MV-4-11 (cell line): ENCODE results near the gene TUT1.
"Not testable (repeated sequence)": the region's sequence is repeated elsewhere in the genome, so short reads cannot be mapped to it uniquely, and the experiment has no call there.

Experiments
- DNase-seq: peaks from one replicate; lab custom pipeline; 2025; lab: John Stamatoyannopoulos, UW

TUT1 gene

GRCh38 chr11:62591448-62592145 lies at the start of gene TUT1:
TUT1 (minus strand) TSS chr11:62591523; CDS start chr11:62591485, 38 bp downstream.
- DNase-seq, result peak; percentile 100

DNA sequence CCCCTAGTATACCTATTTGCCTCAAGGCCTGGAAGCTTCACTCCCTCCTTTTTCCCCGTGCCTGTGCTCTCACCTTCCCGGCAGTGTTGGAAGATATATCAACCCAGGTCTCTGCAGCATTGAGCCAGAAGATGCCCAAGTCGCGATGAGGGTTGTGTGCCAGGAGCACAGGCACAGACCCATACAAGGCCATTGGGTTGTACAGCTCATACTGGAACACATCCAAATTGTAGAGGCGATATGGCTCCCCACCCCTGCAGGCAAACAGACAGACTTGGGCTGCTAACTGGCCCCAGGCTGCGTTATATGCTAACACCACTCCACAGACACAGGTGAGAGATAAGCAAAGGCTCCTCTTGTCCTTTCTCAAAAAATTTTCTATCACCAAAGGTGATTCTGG lies 41.2 kb upstream of the TUT1 start:
- no peak for DNase-seq

DNA sequence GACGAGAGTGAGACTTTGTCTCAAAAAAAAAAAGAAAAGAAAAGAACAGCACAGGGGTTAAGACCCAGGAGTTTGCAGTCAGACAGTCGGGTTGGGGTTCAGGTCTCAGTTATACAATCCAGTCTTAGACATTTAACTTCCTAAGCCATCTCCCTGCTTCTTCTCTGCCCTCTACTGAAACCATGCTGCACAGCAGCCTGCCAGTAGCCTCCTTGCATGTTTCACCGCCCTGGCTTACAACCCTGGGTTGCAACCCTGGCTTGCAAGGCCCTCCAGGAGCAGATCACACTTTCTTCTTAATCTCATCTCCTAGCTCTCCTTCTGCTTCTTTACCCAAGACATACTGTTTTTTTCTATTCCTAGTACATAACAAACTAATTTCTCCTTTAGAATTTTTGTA lies 36.4 kb upstream of the TUT1 start:
- peak; percentile 1 for DNase-seq

DNA sequence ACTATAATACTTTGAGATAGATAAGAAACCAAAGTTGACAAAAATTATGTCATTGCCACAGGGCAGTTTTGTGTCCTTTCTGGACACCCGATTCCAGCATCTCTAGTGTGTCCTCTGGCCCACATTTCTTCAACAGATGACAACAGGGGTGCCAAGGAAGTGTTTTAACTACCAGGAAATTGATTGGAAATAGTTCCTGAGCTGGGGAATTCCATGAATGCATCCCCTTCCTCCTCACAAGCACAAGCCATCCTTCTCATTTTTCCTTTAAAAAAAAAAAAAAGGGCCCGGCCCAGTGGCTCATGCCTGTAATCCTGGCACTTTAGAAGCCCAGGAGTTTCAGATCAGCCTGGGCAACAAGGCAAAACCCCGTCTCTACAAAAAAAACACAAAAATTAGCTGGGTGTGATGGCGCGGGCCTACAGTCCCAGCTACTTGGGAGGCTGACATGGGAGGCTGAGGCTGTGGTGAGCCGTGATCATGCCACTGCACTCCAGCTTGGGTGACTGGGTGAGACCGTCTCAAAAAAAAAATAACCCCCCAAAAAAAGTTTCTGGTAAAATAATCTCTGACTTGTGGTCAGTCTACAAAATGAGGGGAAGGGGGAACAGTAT lies 31.3 kb upstream of the TUT1 start:
- no peak for DNase-seq

DNA sequence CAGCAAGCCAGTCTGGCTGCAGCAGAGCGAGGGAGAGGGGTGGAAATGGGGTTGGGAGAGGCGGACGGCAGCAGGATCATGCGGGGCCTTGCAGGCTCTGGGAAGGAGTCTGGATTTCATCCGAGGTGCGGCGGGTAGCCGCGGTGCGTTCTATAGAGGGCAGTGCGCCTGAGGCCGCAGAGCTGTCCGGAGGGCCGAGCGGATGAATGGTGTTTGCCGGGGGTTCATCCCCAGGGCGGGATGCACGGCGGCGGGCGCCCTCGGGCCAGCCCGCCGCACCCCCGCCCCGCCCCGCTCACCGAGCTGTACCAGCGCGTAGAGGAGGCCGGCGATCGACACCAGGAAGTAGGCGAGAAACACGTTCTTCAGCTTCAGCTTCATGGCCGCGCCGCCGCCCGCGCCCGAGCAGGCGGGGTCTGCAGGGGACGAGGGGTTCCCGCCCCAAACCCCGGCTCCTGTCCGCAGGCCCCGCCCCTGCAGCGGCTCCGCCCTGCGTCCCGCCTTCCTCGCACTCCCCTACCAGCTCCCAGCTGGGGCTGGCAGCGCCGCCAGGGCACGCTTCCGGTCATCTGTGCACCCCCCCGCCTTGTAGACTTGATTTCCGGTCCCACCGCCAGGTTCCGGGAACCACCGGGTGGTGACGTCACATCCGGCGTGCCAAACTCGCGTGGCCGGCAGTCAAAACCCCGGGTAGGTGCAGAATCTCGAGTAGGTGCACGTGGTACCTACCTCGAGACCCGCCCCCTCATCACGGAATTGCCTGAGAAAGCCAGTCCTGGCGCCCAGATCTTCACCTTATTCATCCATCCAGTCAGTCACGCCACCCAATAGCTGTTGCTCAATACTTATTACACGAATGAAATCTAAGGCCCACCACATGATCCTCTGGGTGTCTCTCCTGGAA lies 30.5 kb upstream of the TUT1 start, which contains the start of gene B3GAT3:
B3GAT3 (minus strand) TSS at position 420 of the 904 bp plus-strand sequence; CDS start at position 381, 39 bp downstream.
- peak; percentile 98 for DNase-seq

DNA sequence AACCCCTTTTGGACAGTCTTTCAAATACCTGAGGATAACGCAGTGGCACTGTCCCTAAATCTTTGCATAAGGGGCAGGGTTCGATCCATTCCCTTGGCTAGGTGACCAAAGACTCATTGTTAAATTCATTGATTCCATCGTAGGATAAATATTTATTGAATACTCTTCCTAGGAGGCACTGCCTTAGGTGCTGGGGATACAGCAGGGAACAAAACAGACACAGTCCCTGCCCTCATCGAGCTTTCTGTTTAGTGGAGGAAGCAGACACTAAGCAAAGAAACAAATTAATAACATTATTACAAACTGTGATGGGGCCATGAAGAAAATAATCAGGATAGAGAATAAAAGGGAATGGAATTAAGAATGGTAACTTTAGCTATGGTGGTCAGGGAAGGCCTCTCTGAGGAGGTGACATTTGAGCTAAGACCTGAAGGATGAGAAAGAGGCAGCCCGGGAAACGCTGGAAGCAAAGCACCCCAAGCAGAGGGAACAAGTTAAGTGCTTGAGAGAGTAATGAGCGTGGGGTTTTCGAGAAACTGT lies 29.8 kb upstream of the TUT1 start:
- DNase-seq, result peak; percentile 30

DNA sequence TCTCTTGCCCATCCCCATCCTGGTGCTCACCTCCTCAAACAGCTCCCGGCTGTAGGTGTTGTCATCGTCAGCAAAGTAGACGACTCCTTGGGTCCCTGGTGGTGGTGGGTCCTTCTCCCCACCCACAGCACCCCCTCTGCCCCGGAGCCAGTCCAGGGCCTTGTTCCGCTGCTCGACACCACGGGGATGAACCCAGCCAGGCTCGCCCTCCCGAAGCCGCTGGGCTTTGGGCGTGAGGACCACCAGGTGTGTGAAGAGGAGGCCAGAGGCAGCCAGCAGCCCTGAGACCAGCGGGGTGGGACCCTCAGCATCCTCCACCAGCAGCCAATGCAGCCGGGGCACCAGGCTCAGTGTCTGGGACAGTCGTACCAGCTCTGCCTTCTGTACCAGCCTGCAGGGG lies 25.6 kb upstream of the TUT1 start:
- DNase-seq, result not testable (repeated sequence)

- DNase-seq, result no peak
Measured at GRCh38 chr11:62615521-62615920, 24.2 kb upstream of the TUT1 start.

DNA sequence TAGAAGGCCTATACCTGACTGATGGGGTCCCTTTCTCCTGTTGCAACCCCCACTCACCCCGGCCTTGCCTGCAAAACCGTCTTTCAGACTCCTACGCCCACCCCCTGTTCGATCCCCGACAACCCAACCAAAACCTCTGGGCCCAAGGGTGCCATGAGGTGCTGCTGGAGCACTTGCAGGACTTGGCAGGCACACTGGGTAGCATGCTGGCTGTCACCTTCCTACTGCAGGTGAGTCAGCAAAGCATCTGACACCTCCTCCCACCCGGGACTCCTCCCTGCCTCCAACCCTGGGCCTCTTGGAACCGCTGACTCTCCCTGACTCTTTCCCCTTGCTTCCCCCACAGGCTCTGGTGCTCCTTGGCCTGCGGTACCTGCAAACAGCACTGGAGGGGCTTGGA lies 23.0 kb upstream of the TUT1 start:
- no peak for DNase-seq

GRCh38 chr11:62613291-62613778 lies 22.0 kb upstream of the TUT1 start:
- DNase-seq, result no peak

DNA sequence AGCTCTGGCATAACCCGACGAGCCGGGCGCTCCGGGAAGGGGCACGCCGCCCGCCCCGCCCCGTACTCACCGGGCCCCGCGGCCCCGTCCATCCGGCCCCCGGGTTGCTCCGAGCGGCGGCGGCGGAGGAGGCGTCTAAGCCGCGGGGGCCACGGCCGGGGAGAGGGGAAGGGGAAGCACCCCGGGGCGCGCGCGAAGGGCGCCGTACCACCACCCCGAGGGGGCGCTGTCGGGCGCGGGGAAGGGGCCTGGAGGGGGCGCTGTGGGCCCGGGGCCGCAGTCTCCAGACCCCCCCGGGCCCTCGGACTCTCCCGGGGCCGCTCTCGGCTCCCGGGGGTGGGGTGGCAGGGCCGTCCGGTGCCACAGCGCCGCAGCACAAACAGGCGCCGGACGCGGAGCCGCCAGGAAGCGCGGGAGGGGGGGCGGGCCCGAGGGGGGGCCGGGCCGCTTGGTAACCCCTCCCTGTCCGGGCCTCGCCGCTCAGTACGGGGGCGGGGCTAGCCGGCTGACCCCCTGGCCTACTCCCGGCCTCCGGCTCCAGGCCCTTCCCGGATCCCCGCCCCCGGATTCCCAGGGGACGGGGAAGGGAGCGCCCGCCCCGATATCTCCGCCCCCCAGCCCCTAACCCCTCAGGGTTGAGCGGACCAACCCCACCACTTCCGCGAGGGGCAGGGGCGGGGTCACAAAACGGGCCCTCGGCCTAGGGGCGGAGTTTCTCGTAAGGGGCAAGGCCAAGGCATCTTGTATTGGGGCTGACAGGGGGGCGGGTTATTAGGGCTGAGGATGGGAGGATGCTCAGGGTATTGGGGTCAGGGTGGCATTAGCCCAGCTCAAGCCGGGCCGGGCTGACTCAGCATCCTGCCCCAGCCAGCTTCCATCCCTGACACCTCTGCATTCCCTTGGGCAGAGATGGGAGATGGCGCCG lies 21.3 kb upstream of the TUT1 start, which contains the start of the genes EML3 and ROM1:
EML3 (minus strand) TSS at position 410 of the 925 bp plus-strand sequence; CDS start at position 92, 318 bp downstream.
ROM1 (plus strand) TSS at position 892 of the 925 bp plus-strand sequence; CDS start at position 917, 25 bp downstream.
- peak; percentile 64 for DNase-seq

GRCh38 chr11:62611705-62612365 lies 20.5 kb upstream of the TUT1 start:
- peak; percentile 29 for DNase-seq

GRCh38 chr11:62610814-62611704 lies 19.7 kb upstream of the TUT1 start:
- DNase-seq, result no peak

GRCh38 chr11:62610403-62610802 lies 19.1 kb upstream of the TUT1 start:
- no peak for DNase-seq

DNA sequence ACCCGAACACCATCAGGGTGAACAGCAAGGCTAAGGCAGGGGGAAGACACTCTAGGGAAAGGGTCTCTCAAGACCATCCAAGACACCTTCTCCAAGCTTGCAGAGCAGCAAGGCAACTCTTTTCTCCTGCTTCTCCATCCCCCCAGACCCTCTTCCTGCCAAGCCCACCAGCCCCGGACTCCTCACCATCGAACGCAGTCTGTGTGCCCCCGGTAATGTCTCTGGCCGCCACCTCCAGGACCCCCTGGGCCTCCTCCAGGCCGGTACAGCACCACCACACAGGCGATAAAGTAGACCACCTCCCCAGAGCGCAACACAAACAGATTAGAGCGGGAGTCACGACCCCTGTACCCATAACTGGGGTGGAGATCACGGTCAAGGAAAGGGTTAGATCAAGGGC lies 17.5 kb upstream of the TUT1 start:
- DNase-seq, result no peak

GRCh38 chr11:62607714-62608113 lies 16.4 kb upstream of the TUT1 start:
- DNase-seq, result peak; percentile 75

- DNase-seq, result no peak
Measured at GRCh38 chr11:62605902-62606301, 14.6 kb upstream of the TUT1 start.

DNA sequence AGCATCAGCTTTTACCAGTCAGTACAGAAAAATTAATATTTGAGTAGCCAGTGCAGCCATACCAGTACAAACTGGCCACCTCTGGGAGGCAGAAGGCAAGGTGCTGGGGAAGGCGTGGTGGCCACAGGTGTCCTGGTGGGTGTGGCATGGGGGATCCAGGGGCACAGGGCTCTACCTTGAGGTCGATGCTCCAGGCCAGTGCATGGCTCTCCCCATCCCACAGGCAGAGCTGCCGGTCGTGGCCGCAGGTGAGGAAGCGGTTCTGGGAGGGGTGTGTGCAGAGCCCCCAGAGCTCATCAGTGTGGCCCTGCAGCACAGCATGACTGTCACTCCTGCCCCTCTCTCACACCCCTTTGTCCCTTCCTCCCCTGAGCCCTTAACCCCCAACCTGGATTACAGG lies 14.1 kb upstream of the TUT1 start:
- no peak for DNase-seq

DNA sequence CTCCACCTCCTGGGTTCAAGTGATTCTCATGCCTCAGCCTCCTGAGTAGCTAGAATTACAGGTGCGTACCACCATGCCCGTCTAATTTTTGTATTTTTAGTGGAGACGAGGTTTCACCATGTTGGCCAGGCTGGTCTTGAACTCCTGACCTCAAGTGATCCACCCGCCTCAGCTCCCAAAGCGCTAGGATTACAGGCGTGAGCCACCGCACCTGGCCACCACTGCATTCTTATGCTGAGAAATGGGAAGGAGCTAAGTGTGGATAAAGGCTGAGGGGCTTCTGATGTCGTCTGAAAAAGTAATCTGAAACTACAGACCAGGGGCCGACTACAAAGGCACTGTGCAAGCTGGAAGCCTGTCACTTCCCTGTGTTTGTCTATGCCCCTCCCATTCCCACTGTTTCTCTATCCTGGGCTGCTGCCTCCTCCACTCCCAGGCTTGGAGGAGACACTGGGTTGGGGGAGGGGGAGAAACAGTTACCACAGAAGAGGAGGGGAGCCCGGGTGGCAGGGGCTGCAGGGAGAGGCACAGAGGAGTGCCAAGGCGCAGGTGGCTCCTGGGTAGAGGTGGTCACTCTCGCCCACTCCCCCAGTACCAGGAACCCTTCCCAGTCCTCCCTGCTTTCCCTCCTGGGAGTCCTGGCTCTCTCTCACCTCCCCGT lies 13.3 kb upstream of the TUT1 start:
- no peak for DNase-seq
